H1 (cell line): ENCODE results near the gene MPV17L2. TPM values are rescaled to one million over a fixed set of nuclear protein-coding genes. Genes with fewer than 3 reads are reported as not detected.

Experiments
- CHD2 ChIP-seq: IDR thresholded peaks from 2 replicates; pipeline ENCODE4 v1.6.1; 2012; ENCODE audit warnings: low read length, improper control_type of control experiment
- EZH2 ChIP-seq: fragments of 200-600 bp; sonication (generic); IDR thresholded peaks from 2 replicates; pipeline ENCODE4 v1.7.1; 2012; ENCODE audit warnings: low read depth, mild to moderate bottlenecking, moderate library complexity, low read length, inconsistent platforms; ENCODE audit not compliant: severe bottlenecking
- NRF1 ChIP-seq: IDR thresholded peaks from 2 replicates; pipeline ENCODE4 v1.6.1; 2011; ENCODE audit warnings: mild to moderate bottlenecking, low read depth, low read length, improper control_type of control experiment
- polyA plus RNA-seq, 7 experiments: library from polyadenylated mRNA; depleted of rRNA in 3 of 7; stranded (reverse) in 5 of 7; unstranded in 2 of 7; fragments of >200 nt in 5 of 7; fragments of 200-250 nt in 2 of 7; gene quantifications; 1 replicate in 5 of 7; 2 replicates in 1 of 7; 4 replicates in 1 of 7; pipeline versions ENCODE4 v1.2.1 to v1.2.3, GENCODE V29; 2011 to 2013; ENCODE audit warnings: missing spikeins in 2 of 7, mixed read lengths in 2 of 7
- total RNA-seq: library from RNA; stranded (reverse); fragmentation: NEBNext Ultra II Directional; extraction: Animal tissue kit (Norgen Biotek cat#: 25700); gene quantifications from 2 replicates; pipeline ENCODE4 v1.2.1, GENCODE V29; 2021

Gene MPV17L2
- total and polyA plus RNA-seq, 2 of the 8 experiments (the other 6 are each of a cell fraction or from before 2014, with no cell fraction given) = 24.2 to 82.6 TPM

GRCh38 chr19:18219911-18220631, 27.1 kb downstream of the MPV17L2 start (continued):
- TF ChIP-seq NRF1 = no peak
- no peak for TF ChIP-seq CHD2
- no peak for TF ChIP-seq EZH2
